ENCODE data around the gene PTPN1. TPM values are rescaled to one million over a fixed set of nuclear protein-coding genes. Genes with fewer than 3 reads are reported as not detected.

PTPN1 gene
- total RNA-seq, 4 donors from 2014 or later, result 21.8 to 46.8 (median 44.4) TPM

DNA sequence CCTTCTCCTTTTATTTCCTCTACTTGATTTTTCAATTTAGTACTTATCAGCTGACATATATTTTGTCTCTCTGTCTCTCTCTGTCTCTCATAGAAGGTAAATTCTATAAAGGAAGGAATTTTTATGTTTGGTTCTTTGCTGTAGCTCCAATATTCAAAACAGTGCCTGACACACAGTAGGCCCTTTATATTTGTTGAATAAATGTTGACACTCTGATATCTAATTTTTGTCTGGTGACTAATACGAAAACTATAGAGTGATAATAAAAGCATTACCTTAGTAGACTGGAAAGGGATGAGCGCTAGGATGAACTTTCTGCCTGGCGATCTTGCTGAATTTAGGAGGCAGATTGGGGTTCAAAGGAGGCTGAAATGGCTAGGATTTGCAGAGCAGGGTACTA lies 42.8 kb downstream of the PTPN1 start:
- no peaks in the 10 kb centered on the region for H3K9me3 ChIP-seq
- TF ChIP-seq, protein P1, sequence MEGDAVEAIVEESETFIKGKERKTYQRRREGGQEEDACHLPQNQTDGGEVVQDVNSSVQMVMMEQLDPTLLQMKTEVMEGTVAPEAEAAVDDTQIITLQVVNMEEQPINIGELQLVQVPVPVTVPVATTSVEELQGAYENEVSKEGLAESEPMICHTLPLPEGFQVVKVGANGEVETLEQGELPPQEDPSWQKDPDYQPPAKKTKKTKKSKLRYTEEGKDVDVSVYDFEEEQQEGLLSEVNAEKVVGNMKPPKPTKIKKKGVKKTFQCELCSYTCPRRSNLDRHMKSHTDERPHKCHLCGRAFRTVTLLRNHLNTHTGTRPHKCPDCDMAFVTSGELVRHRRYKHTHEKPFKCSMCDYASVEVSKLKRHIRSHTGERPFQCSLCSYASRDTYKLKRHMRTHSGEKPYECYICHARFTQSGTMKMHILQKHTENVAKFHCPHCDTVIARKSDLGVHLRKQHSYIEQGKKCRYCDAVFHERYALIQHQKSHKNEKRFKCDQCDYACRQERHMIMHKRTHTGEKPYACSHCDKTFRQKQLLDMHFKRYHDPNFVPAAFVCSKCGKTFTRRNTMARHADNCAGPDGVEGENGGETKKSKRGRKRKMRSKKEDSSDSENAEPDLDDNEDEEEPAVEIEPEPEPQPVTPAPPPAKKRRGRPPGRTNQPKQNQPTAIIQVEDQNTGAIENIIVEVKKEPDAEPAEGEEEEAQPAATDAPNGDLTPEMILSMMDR (IDR thresholded peaks at IDR 0.05 in 4 of 5, conservative IDR thresholded peaks at IDR 0.05 in 1 of 5), result no peak
- TF ChIP-seq POLR2A (IDR thresholded peaks at IDR 0.05), result no peak
- H3K27me3 ChIP-seq, result no peaks in the 10 kb centered on the region
- ATAC-seq (no peak), DNase-seq (no peak)
- H3K4me1 ChIP-seq, result peaks cover 5 to 31% of the 10 kb centered on the region in 2 donors
- H3K27ac ChIP-seq, result no peak overlapping the region
- H3K4me3 ChIP-seq, result no peak overlapping the region
- peaks cover 0 to 6% of the 10 kb centered on the region in 2 donors for H3K36me3 ChIP-seq
- intact Hi-C loops (cut with DNase I; ENCODE audit: low total_unique reads) (no loop called here), in situ Hi-C loops (cut with MboI; ENCODE audit: low sequenced_read_pairs in 4 of 4) (no loop called here)

DNA sequence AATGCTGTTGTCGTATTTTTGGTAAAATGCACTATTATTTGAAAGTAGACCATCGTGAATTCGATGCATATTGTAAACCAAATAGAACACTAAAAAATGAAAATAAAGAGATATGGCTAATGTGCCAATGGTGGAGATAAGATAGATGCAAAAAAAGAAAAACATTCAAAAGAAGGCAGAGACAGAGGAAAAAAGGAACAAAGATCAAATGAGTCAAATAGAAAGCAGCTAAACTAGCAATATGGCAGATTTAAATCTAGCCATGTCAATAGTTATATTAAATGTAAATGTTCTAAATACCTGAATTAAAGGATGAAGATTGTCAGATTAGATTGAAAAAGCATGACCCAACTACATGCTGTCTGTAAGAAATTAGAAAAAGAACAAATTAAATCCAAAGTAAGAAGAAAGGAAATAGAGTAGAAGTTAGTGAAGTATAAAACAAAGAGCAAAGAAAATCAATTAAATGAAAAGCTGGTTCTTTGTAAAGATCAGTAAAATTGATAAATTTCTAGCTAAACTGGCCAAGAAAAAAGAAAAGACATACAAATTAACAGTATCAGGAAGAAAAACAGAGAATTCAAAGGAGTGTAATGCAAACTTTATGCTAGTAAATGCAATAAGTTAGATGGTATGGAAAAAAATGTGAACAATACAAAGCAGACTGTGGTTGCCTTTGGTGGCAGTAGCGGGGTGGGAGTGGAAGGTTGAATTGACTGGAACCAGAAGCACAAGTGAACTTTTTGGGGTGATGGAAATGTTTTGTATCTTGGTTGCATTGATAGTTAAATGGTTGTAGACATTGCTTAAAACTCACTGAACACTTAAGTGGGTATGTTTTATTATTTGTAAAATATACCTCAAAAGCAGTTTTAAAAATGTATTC lies 44.8 kb downstream of the PTPN1 start:
- no peak for DNase-seq
- intact Hi-C loops (cut with DNase I; ENCODE audit: low total_unique reads), result no loop called here
- TF ChIP-seq POLR2A (IDR thresholded peaks at IDR 0.05), result no peak
- TF ChIP-seq, protein P1 (IDR thresholded peaks at IDR 0.05 in 4 of 5, conservative IDR thresholded peaks at IDR 0.05 in 1 of 5), result no peak
- peaks cover 11 to 42% of the 10 kb centered on the region in 2 donors for H3K4me1 ChIP-seq
- H3K27ac ChIP-seq, result no peak overlapping the region
- no peaks in the 10 kb centered on the region for H3K9me3 ChIP-seq
- in situ Hi-C loops (cut with MboI; ENCODE audit: low sequenced_read_pairs in 4 of 4), result no loop called here
- no peak for ATAC-seq
- H3K36me3 ChIP-seq, result no peaks in the 10 kb centered on the region
- no peak overlapping the region for H3K4me3 ChIP-seq
- H3K27me3 ChIP-seq, result no peaks in the 10 kb centered on the region

DNA sequence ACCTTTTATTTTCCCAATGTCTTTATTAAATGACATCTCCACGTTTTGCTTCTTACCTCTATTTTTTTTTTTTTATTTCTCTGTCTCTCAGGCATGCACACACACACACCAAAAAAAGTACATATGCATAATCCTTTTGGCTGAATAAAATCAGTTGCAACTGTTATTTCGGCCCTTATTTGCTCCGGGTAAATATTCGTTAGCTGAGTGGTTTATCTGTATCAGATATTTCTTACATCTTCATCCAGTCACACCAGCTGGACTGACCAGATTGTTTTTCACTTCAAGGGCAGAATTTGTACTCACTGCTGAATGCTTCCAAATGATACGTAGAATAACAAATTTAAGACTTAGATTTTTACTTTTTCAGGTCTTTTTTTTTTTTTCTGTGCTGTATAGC lies 45.5 kb downstream of the PTPN1 start:
- intact Hi-C loops (cut with DNase I; ENCODE audit: low total_unique reads), result no loop called here
- TF ChIP-seq, protein P1 (IDR thresholded peaks at IDR 0.05 in 4 of 5, conservative IDR thresholded peaks at IDR 0.05 in 1 of 5), result no peak
- TF ChIP-seq POLR2A (IDR thresholded peaks at IDR 0.05), result no peak
- Histone ChIP-seq H3K27me3 (no peaks in the 10 kb centered on the region), H3K4me1 (peaks cover 14 to 42% of the 10 kb centered on the region in 2 donors), H3K9me3 (no peaks in the 10 kb centered on the region), H3K27ac (no peak overlapping the region), H3K4me3 (no peak overlapping the region), H3K36me3 (no peaks in the 10 kb centered on the region)
- DNase-seq (no peak), ATAC-seq (no peak)
- in situ Hi-C loops (cut with MboI; ENCODE audit: low sequenced_read_pairs in 4 of 4), result no loop called here

DNA sequence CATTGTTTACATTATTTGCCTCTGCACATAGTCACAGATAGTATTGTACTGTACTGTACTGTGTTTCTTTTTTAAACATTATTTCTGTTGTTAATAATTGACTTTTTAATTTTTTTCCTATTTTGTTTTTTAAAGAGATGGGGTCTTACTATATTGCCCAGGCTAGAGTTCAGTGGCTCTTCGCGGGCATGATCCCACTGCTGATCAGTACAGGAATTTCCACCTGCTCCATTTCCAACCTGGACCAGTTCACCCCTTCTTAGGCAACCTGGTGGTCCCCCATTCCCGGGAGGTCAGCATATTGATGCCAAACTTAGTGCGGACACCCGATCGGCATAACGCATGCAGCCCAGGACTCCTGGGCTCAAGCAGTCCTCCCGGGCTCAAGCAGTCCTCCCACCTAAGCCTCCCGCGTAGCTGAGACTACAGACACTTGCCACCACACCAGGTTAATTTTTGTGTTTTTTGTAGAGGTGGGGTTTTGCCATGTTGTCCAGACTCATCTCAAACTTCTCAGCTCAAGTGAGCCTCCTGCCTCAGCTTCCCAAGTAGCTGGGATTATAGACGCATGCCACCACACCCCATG lies 47.5 kb downstream of the PTPN1 start:
- ATAC-seq, result no peak
- Histone ChIP-seq H3K27ac (no peak overlapping the region), H3K27me3 (no peaks in the 10 kb centered on the region), H3K4me3 (no peak overlapping the region), H3K36me3 (no peaks in the 10 kb centered on the region), H3K4me1 (peaks cover 33 to 48% of the 10 kb centered on the region in 2 donors), H3K9me3 (no peaks in the 10 kb centered on the region)
- no peak for DNase-seq
- in situ Hi-C loops (cut with MboI; ENCODE audit: low sequenced_read_pairs in 4 of 4) (no loop called here), intact Hi-C loops (cut with DNase I; ENCODE audit: low total_unique reads) (no loop called here)
- TF ChIP-seq, protein P1 (IDR thresholded peaks at IDR 0.05 in 4 of 5, conservative IDR thresholded peaks at IDR 0.05 in 1 of 5), result no peak
- no peak for TF ChIP-seq POLR2A (IDR thresholded peaks at IDR 0.05)

Data from gastrocnemius medialis (tissue), 4 donors.